ENCODE results near the gene GUSB. TPM values are rescaled to one million over a fixed set of nuclear protein-coding genes. Genes with fewer than 3 reads are reported as not detected.
"Not testable (repeated sequence)": the region's sequence is repeated elsewhere in the genome, so short reads cannot be mapped to it uniquely, and the experiment has no call there.

Gene GUSB
- total and polyA plus RNA-seq, 12 donors = 19.2 to 65.4 (median 46.4) TPM

- no peak for DNase-seq
- 87 to 92% (median 87%) methylated on average over 9 of the region's 9 CpGs for WGBS, 4 donors
- intact Hi-C loops (cut with DNase I) = no loop called here
- TF ChIP-seq POLR2A (IDR thresholded peaks at IDR 0.05) = no peak
- no peak for TF ChIP-seq CTCF (IDR thresholded peaks at IDR 0.05)
- Histone ChIP-seq H3K9me3 (replicated peaks in 1 of 3) (no peaks in the 10 kb centered on the region), H3K36me3 (replicated peaks in 1 of 2) (peaks cover 0 to 5% of the 10 kb centered on the region in 2 donors), H3K4me3 (no peak overlapping the region), H3K4me1 (replicated peaks in 1 of 2) (peaks cover 0 to 15% of the 10 kb centered on the region in 2 donors), H3K27ac (no peak overlapping the region), H3K27me3 (no peaks in the 10 kb centered on the region)
These were observed 30.0 kb downstream of the GUSB start for GRCh38 chr7:65951837-65952578.

GRCh38 chr7:65946904-65947303, 35.1 kb downstream of the GUSB start:
- Histone ChIP-seq H3K4me1 (replicated peaks in 1 of 2) (peaks cover 0 to 9% of the 10 kb centered on the region in 2 donors), H3K4me3 (no peak overlapping the region), H3K36me3 (replicated peaks in 1 of 2) (no peaks in the 10 kb centered on the region), H3K27ac (no peak overlapping the region), H3K9me3 (replicated peaks in 1 of 3) (no peaks in the 10 kb centered on the region), H3K27me3 (no peaks in the 10 kb centered on the region)
- TF ChIP-seq CTCF (IDR thresholded peaks at IDR 0.05) (no peak), POLR2A (IDR thresholded peaks at IDR 0.05) (no peak)
- peak; percentile 37 to 79 (median 68) for DNase-seq
- intact Hi-C loops (cut with DNase I) = no loop called here
- 32 to 39% (median 35%) methylated on average over 4 of the region's 4 CpGs for WGBS, 4 donors

GRCh38 chr7:65945787-65946186, 36.2 kb downstream of the GUSB start:
- H3K27me3 ChIP-seq; DNase-seq; intact Hi-C loops (cut with DNase I); H3K36me3 ChIP-seq (replicated peaks in 1 of 2); H3K27ac ChIP-seq; H3K9me3 ChIP-seq (replicated peaks in 1 of 3); H3K4me1 ChIP-seq (replicated peaks in 1 of 2); H3K4me3 ChIP-seq: not testable (repeated sequence)
- WGBS, 4 donors = 42 to 59% (median 54%) methylated on average over 1 of the region's 5 CpGs

- 57 to 68% (median 61%) methylated on average over 6 to 7 of the region's 7 CpGs for WGBS, 4 donors
These were observed 43.6 kb downstream of the GUSB start for GRCh38 chr7:65938336-65938895.

More at GRCh38 chr7:65938336-65938895, 43.6 kb downstream of the GUSB start:
- H3K27ac ChIP-seq = peak overlapping the region in 1 of 5 donors; percentile 35
- no peaks in the 10 kb centered on the region for H3K27me3 ChIP-seq
- no peaks in the 10 kb centered on the region for H3K9me3 ChIP-seq (replicated peaks in 1 of 3)
- peak in 1 of 7 donors; percentile 17 for DNase-seq
- intact Hi-C loops (cut with DNase I) = no loop called here
- no peak overlapping the region for H3K4me3 ChIP-seq
- no peaks in the 10 kb centered on the region for H3K36me3 ChIP-seq (replicated peaks in 1 of 2)
- TF ChIP-seq CTCF (IDR thresholded peaks at IDR 0.05) (no peak), POLR2A (IDR thresholded peaks at IDR 0.05) (no peak)
- no peaks in the 10 kb centered on the region for H3K4me1 ChIP-seq (replicated peaks in 1 of 2)
